ENCODE results near the gene RAPGEF5. TPM values are rescaled to one million over a fixed set of nuclear protein-coding genes. Genes with fewer than 3 reads are reported as not detected.

RAPGEF5 gene
- total and polyA plus RNA-seq, 4 donors, result 7.1 to 54.8 (median 13.0) TPM

Small RNAs within 50 kb of the gene (small RNA-seq; reads per million reads assigned to genes)
- gene RNA5SP227, result not detected

Other genes starting within 250 kb of the RAPGEF5 start
- under 1 TPM; 0.08 to 0.28 TPM for gene STEAP1B, start 143.0 kb upstream of the RAPGEF5 start, total RNA-seq
- gene STEAP1B, start 143.0 kb upstream of the RAPGEF5 start, polyA plus RNA-seq, result under 1 TPM in 1 of 2 donors, not detected in 1; 0.06 TPM